Stimulated activated CD4-positive, alpha-beta T cell treated with anti-CD3 and anti-CD28 coated beads, Interleukin-12 subunit alpha, Interleukin-12 subunit beta, amount 100 ng/mL, for 24 hours (primary cell): Measurements from ENCODE around the gene SYNRG.
A peak's percentile ranks its signal among the peaks of the same experiment; 100 is the strongest.

ENCODE experiments used
- DNase-seq, 2 experiments: peaks; one replicate each; pipeline ENCODE4 v3.0.0-alpha.2; 2020; ENCODE audit warnings: low read depth in 2 of 2

Gene SYNRG

DNA sequence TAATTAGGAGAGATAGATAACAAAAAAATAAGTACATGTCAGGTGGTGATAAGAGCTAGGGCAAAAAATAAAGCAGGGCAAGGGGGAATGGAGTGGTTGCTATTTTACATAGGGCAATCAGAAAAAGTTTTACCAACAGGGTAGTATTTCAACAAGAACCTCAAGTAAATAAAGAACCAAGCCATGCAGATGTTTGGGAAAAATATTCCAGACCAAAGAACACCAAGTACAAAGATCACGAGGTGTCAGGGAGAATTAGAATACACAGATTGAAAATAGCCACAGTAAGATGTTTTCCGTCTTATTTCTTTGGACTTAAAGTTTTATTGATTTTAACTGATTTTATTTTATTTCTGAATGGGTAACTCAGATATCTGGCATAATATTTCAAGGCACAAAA, 11.1 kb downstream of the SYNRG start:
- no peak for DNase-seq

DNA sequence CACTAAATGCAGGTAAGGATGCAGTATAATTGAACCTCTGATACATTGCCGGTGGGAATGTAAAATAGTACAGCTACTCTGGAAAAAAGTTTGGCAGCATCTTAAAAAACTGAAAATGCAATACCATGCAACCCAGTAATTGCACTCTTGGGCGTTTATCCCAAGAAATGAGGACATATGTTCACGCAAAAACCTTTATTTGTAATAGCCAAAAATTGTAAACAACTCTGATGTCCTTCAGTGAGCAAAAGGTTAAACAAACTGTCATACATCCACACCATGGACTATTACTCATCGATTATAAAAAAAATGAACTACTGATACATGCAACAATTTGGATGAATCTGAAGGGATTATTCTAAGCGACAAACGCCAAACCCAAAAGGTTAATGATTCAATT, 16.9 kb downstream of the SYNRG start:
- DNase-seq, result no peak

DNA sequence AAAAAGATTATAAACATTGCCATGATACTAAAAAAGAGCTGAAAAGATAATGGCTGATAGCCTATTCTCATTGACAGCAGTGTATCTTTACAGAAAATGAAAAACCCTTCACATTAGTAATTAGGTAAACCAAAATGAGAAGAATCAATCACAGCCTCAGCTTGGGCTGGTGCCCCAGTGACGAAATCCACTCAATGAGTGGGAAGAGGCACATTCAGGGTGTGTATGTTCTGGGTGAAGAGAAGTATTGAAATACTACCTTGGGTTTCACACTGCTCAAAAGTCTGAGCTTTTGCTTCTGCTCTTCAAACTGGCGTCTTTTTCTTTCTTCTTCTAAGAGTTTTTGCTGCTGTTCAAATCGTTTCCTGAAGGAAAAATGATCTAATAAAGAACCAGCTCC, 24.2 kb downstream of the SYNRG start:
- DNase-seq, result no peak

DNA sequence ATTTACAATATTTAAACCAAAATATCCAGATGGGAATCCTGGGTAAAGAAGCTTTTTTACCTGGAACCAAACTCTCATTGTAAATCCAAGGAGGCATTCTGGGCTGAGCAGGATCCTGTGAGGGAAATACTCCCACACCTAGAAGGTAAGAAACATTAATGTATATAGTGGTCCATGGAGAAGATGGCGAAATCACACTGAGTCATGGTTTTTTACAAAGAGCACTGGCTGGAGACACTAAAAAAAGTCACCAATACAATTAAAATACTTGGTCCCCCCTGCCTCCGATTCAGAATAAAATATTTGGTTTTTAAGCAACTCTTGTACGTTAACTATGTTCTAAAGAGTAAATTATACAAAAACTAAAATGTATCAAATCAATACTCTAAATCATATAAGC, 32.9 kb downstream of the SYNRG start:
- no peak for DNase-seq

DNA sequence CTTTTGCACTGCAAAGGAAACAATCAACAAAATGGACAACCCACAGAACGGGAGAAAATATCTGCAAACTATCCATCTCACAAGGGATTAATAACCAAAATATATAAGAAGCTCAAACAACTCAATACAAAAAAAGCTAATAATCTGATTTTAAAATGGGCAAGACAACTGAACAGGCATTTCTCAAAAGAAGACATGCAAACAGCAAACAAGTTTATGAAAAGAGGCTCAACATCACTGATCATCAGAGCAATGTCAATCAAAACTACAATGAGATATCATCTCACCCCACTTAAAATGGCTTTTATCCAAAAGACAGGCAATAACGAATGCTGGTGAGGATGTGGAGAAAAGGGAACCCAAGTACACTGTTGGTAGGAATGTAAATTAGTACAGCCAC, 34.8 kb downstream of the SYNRG start:
- no peak for DNase-seq

DNA sequence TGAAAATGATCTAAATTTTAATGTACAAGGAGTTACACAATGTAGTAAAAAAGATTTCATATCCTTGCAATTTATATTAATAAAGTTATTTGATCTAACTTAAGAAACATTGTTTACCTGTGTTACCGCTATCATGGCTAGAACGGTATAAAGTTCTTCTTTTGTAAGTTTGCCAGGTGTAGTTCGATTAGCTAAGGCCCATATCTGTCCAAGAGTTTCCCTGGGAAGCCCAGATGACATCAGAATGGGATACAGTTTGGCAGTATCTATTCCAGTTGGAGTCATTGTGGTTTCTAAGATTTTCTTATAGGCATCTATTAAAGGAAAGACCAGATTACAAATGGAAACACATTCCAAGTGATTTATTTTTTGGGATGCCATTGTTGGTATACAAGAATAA, 37.5 kb downstream of the SYNRG start:
- no peak for DNase-seq

DNA sequence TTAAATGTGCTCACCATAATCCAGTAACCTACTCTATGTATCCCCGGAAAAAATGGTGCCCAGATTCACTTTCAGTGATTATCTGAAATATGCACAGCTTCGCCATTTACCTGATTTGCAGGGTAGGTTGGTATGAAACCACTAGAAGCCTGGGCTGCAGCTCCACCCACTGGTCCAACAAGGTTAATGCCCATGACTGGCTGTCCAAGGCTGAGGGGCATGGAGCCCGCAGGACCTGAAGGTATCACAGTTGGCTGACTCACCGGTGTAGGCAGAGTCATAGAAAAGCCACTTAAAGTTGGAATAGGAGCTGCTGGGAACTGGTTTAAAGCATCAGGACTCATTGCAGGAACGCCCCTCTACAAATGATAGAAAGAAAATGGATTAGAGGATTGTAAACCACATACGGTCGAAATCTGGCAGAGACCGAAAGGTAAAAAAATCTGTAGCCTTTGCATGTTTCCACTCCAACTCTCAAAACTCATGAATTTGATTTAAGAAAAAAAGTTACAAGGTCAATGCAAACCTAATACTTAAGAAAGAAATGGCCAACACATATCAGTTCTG, 38.6 kb downstream of the SYNRG start:
- DNase-seq, result peak in 1 of 2 experiments; percentile 8

DNA sequence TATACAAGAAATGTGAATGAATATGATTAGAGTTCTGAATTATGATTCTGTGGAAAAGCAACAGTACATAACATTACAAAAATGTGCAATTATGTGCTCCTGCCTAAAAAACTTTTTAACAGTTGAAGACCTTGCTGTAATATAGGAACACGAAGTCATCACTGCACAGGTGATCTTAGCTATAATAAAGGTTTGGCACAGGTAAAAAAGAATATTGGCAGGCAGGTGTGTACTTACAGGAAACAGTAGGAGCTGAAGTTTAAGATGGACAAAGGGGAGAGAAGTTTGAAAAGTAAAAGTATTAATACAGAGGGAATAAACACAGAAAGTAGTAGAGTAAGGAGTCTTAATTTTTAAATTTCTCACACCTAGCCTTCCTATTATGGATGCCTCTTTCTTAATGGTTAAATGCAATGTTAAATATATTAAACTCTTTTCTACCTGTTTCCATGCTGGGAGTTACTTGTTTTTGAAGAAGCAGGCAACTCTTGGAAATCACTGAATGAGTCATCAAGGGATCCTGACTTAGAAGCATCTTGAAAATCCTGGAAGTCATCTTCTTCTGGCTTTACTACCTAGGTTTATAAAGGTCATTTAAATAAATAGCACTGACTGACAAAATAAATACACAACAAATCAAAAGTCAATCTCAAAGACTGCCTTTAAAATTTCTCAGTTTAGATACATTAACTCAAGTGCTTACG, 40.7 kb downstream of the SYNRG start:
- no peak for DNase-seq

DNA sequence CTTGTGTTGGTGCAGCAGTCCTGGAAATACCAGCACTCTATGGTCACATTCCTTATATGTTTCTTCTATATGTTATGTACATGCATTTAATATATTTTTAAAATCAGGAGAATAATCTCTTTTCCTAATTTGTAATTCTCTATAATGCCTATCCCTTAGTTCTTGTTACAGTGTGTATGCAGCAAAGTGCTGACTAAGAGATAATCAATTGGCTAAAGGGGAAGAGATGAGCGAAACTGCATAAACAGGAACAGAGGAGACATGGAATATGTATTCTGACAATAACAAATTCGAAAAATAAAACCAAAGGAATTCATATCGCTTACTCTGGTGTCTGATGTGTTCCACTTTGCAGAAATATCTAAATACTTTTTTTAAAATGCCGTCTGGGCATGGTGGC, 41.7 kb downstream of the SYNRG start:
- no peak for DNase-seq

DNA sequence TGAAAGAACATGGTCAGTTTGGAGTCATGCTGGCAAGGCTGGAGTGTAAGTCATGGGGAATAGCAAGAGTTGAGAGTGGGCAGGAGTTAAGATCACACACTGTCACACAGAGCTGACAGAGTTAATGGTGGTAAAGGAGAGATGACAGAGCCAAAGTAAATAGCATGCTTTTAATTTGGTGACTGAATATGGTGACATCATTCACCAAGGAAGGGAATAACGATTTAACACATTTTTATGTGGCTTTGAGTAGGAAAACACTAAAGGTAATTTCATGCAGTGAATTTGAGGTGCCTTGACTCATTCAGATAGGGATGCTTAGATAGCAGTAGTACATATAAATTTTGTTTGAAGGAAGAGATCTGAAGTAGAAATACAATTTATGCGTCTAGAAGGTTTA, 42.1 kb downstream of the SYNRG start:
- no peak for DNase-seq

DNA sequence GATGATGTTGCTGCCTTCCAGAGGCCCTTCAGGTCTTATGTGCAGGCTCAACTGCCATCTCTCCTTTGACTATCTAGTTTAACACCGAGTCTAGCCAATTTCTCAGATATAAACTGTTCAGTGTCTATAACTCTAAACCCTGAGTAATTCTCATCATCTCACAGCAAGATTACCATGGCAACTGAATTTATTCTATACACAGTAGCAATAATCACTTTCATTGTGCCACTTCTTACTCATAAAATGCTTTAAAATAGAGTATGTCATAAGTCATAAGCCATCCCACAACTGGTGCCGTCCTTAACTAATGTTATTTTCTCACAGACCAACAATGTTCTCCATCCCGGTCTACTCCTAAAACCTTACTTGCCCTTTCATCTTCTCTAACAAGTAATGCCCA, 45.0 kb downstream of the SYNRG start:
- no peak for DNase-seq

DNA sequence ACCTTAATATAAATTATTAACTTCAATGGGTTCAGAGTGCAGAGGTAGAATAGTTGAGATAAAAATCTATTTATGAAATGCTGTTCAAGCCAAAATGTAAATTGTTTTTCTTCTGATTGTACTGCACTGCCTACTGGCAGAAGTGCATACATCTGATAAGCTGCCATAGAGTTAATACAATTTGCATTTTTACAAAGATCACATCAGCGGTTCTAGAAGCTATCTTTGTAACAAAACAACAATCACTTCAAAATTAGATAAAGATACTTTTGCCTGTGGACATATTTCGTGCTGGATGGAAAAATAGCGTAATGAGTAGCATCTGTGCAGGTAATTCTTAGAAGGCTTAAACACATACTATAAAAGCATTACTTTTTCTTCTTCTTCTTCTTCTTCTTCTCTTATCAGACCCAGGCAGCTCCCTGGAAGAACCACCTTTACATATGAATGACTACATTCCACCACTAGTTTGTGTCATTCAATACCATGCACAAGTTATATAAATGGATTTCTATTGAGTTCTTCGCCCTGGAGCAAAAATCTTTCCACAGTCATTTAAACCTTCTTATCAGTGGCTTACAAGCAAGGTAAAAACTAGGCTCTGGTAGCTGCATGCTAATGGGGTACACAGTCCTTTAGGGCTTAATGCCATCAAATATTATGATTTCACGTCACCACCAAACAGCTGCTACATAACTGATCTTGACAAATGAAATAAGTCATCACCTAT, 47.0 kb downstream of the SYNRG start:
- DNase-seq, result no peak

DNA sequence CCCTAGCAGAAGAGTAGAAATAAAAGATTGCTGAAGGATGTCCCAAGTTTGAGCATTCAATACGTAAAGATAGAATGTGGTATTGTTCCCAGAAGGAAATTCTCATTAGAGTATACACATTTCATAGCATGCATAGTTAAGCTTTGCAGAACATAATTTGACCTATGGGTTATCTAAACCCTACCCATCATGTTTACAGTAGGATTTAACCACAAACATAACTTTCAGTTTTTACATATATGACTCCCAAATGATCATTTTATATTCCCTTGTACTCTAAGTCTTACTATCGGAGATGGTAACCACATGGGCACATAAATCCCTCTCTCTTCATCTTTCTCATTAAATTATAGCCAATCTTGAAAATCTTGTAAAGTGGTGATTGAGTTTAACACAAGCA, 50.9 kb downstream of the SYNRG start:
- no peak for DNase-seq

DNA sequence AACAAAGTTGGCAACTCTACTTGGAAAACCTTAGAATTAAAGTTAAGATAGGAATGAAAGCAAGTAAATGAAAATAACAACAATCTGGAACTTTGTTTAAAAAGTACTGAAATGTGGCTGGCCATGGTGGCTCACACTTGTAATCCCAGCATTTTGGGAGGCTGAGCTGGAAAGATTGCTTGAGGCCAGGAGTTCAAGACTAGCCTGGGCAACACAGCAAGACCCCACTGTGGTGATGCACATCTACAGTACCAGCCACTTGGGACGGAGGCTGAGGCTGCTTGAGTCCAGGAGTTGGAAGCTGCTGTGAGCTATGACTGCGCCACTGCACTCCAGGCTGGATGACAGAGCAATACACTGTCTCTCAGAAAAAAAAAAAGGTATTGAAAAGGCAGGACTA, 51.7 kb downstream of the SYNRG start:
- DNase-seq, result no peak

DNA sequence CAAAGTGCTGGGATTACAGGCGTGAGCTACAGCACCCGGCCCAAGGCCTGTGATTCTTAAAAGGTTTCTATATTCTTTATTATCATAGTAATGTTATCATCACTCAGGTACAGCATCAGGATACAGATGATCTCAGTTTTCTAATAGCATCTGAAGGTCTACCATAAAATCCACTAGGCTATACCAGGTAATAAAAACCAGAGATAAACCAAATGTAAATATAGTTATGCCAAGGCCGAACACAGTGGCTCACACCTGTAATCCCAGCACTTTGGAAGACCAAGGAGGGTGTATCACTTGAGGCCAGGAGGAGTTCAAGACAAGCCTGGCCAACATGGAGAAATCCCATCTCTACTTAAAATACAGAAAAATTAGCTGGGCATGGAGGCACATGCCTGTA, 53.8 kb downstream of the SYNRG start:
- no peak for DNase-seq

DNA sequence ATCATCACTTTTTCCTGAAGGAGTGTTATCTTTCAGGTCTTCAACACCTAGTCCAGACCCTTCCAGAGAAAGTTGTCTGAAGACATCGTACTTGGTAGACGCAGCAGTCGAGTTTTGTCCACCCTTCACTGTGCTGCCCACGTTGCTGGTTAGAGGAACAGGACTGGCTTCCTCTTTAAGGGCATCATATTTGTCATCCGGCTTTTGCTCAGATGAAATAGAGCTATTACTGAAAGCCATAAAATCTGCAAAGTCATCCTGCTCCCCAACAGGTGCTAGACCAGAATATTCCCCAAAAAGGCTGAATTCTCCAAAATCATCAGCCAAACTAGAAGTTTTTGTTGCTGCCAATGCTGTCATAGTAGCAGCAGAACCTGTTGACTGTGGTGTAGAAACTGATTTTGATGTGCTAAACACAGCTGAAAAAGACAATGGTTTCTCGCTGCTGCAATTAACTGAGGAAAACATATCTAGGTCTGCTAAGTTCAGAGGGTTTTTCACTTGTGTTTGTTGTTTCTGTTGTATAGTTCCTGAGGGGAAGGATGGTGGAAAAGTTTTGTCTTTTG, 55.7 kb downstream of the SYNRG start:
- DNase-seq, result no peak

DNA sequence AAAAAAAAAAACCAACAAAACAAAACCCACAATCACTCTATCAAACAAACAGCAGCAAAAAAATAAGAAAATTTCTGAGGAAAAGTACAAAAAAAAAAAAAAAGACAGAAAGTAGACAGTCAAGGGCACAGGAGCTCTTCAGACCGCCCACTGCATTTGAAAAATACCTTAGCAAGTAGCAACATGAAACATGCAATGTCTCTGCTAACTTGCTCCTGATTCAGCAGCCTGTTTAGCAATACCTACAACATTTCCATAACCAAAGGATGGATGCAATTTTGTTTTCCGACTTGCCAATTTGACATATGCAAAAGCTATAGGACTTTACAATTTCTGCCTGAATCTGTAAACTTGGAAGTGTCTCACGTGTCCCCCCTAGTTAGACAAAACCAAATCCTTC, 57.4 kb downstream of the SYNRG start:
- no peak for DNase-seq

DNA sequence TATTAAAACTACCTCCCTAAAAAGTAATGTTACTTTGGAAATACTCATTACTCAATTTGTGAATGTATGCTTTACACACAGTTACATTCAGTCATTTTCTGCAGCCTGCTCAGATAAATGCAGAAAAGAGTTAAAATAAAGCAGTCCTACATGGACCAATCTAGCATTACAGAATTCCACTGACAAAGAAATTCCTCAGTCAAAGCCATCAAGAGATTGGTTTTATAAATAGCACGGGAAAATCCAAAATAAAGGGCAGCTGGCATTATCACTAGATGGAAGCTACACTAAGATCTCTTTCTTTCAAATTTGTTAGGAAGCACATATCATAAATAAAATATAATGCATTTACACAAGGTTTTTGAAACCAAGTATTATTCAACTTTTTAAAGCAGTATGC, 61.2 kb downstream of the SYNRG start:
- DNase-seq, result no peak

DNA sequence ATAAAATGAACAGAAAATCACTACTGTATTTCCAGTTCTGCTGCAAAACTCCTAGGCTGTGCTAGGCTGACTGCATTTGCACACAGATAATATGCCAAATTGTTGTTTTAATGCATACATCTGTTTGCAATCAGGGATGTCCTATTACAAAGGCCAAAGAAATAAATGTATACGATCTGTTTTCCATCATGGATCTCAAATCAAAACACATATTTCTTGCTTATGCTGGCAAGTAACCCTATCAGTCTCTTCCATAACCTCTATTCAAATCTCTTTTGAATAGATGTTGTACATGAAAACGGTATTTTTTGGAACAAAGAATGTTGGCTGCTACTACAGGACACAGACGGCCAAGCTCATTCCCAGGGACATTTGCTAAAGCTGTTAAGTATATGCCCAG, 62.9 kb downstream of the SYNRG start:
- DNase-seq, result no peak

DNA sequence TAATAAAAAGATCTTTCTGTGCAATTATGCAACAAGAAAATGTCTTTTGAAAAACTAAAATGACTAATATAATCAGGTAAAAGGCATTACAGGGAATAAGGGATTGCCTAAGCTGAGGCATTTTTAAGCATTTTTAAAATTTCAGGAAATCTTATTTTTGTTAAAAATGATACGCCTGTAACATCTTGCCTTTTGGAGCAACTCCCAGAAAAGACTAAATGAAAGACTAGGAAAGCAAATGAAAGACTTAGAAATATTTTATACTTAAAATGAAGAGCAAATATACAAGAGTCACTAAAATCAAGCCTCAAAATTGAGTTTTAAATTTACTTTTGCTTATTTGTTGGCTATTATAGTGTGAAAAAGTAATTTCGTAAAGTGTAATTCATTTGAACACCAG, 63.7 kb downstream of the SYNRG start:
- no peak for DNase-seq

DNA sequence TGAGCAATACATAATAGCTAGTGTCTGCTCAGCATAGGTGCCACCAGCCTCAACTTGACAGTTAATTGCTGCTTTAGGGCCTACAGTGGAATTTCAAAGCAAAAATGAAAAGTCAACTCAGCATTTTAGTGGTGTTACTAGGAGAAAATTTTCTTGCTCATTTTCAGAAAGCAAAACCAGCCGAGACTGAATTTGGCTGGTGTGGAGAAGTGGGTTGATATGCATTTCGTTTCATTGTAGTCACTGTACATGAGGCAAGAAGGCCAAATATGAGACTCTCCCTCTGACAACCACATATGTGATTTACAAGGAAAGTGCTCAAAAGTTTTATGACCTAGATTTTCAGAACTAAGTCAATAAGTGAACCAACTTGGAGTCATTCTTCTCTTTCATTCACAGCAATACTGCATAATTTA, 65.6 kb downstream of the SYNRG start:
- DNase-seq, result no peak

DNA sequence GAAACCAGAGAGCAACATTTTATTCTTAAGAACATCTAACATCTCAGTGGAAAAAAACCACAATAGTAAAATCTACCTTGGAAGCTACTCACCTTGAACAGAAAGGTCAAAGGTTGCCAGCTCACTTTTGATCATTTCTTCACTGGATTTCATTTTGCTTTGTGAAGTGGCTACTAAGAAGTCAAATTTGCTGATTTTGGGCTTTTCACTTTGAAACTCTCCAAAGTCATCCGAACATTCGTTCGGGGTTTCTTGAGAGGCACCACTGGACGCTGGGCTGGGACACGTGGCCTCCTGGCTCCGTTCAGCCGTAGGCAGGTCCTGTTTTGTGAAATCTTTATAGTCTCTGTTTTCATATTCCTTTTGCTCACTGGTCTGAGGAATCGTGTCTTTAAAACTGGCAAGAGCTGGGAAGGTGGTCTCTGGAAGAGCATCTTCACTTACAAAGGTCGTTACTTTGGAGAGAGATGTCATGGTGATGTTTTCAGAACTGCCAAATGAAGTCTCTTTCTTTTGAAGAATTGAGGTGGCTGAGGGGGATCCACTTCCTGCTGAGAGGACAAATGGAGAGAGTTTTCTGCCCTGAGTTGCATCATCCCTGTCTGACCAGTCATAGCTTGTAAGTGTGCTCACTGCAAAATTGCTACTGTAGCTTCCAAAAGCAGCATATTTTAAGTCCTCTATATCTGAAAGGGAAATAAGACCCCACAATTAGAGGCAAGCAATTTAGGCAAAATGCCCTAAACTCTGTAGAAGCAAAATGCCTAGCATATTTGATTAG, 67.1 kb downstream of the SYNRG start:
- no peak for DNase-seq
